Nephron (organoid): ENCODE measurements around the gene OTX1.

ENCODE experiments used
- H3K27ac Mint-ChIP-seq, 3 experiments: 2 replicates each; pipeline ENCODE4 v1.8.0; 2020; ENCODE audit warnings: mixed read lengths in 3 of 3, mild to moderate bottlenecking in 2 of 3, moderate library complexity in 1 of 3
- H3K27me3 Mint-ChIP-seq: 2 replicates; pipeline ENCODE4 v1.8.0; 2021; ENCODE audit warnings: low read depth, mild to moderate bottlenecking, moderate library complexity, mixed read lengths
- H3K36me3 Mint-ChIP-seq: 2 replicates; pipeline ENCODE4 v1.8.0; 2020; ENCODE audit warnings: low read depth, mixed read lengths
- H3K4me1 Mint-ChIP-seq: 2 replicates; pipeline ENCODE4 v1.8.0; 2020; ENCODE audit warnings: mixed read lengths
- H3K4me3 Mint-ChIP-seq, 3 experiments: 2 replicates each; pipeline ENCODE4 v1.8.0; 2020; ENCODE audit warnings: mild to moderate bottlenecking in 3 of 3, mixed read lengths in 3 of 3, moderate library complexity in 2 of 3
- H3K9me3 Mint-ChIP-seq: 2 replicates; pipeline ENCODE4 v1.8.0; 2020; ENCODE audit warnings: mixed read lengths
- CTCF ChIP-seq, 3 experiments: fragments of 200-600 bp; sonication (generic); IDR thresholded peaks; one replicate each; pipeline ENCODE4 v1.5.0; 2021; ENCODE audit warnings: antibody characterized with exemption in 3 of 3; ENCODE audit not compliant: unreplicated experiment in 3 of 3

The OTX1 gene

GRCh38 chr2:63047321-63048279 lies 3.0 kb upstream of the OTX1 start:
- Mint-ChIP-seq H3K27me3 (peaks cover 92% of the 10 kb centered on the region), H3K36me3 (peaks cover 21% of the 10 kb centered on the region), H3K27ac (no peak overlapping the region), H3K9me3 (no peaks in the 10 kb centered on the region), H3K4me3 (peak overlapping the region; percentile 43 to 69 (median 45)), H3K4me1 (peaks cover 32% of the 10 kb centered on the region)
- no peak for TF ChIP-seq CTCF (IDR thresholded peaks at IDR 0.05; ENCODE audit: unreplicated experiment in 3 of 3)

DNA sequence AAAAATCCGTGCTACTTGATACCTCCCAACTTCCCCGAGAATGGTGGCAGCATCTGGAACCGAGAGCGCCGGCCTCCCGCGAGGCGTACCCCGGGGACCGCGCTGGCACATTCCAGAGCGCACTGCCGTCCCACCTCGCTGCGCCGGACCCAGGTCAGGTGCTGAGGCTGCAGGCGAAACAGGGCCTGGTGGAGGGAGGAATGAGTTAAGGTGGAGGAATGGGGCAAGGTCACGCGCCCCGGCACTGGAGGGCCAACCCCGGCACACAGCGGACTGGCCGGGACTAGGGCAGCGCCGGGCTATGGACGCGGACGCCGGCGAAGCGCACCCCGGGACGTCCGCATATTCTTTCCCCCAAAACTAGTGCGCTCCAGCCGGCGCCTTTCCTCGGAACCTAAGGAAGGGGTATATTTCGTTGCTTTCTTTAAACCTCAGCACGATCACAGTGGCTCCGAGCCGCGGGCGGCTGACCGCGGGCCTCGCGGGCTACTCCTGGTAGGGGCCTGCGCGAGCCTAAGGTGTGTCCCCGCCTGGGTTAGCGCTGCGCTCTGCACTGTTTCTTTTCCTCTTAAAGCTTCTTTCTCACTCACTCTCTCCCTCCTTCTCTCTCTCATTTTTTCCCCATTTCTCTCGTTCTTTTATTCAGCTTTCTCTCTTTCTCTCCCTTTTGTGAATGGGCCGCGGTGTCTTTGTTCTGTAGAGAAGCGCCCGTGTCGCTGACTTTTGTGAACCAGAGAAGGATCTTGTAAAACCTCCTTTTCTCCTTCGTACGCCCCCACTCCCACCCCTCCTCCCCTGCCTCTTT lies 2.1 kb upstream of the OTX1 start:
- Mint-ChIP-seq H3K36me3 (peaks cover 21% of the 10 kb centered on the region), H3K9me3 (no peaks in the 10 kb centered on the region), H3K4me3 (peak overlapping the region; percentile 69 to 84 (median 71)), H3K27me3 (peaks cover 97% of the 10 kb centered on the region), H3K27ac (no peak overlapping the region), H3K4me1 (peaks cover 36% of the 10 kb centered on the region)
- TF ChIP-seq CTCF (IDR thresholded peaks at IDR 0.05; ENCODE audit: unreplicated experiment in 3 of 3), result no peak

DNA sequence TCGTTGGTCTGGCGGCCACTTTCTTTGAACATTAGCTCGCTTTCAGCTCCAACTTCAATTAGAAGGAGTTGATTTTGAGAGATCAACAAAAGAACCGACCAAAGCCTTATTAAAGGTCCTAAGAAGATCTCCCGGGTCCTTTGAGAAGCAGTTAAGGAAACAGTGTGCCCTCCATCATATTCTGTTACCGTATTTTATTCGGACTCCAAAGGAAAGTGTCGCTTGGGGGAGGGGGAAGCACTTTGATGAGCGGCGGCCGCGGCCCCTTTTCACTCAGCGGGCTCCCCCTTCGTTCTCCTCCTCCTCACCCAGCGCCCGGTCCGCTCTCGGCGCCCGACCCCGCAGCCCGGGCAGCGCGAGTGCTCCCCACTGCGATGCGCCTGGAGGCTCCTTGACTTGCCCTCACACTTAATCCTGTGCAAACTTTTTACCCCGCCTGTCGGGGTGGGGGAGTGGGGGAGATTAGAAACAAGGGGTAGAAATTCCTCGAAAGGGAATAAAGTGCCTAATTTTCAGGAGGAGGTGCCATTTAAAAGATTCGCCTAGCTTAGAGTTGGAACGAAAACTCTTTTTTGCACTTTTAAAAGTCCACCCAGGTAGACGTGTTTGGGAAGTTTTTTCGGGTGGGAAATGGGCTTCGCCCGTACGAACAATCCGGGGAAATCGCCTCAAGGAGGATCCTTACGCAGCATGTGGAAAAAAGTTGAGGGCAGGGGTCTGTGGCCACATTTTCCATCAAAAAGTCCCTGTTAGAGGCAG lies 1.2 kb upstream of the OTX1 start:
- Mint-ChIP-seq H3K27me3 (peaks cover 97% of the 10 kb centered on the region), H3K27ac (no peak overlapping the region), H3K4me3 (peak overlapping the region; percentile 71 to 84 (median 84)), H3K4me1 (peaks cover 40% of the 10 kb centered on the region), H3K36me3 (peaks cover 21% of the 10 kb centered on the region), H3K9me3 (no peaks in the 10 kb centered on the region)
- TF ChIP-seq CTCF (IDR thresholded peaks at IDR 0.05; ENCODE audit: unreplicated experiment in 3 of 3), result no peak

DNA sequence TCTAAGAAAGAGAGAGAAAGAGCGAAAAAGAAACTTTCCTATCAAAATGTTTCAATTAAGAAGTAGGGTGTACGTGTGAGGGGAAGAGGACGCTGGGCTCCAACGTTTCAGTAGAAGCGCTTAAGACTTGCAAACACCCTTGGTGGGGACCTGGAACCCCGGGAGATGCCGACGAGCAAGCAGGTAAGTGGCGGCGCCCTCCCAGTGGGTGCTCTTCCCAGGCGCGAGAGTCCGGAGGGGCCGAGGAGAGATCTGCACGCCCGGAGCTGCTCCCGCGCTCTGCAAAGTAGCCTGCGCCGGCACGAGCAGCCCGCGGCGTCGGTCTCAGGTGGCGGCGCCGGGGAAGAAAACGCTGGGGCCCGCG lies 678 bp upstream of the OTX1 start:
- TF ChIP-seq CTCF (IDR thresholded peaks at IDR 0.05; ENCODE audit: unreplicated experiment in 3 of 3), result no peak
- Mint-ChIP-seq H3K27me3 (peaks cover 97% of the 10 kb centered on the region), H3K9me3 (no peaks in the 10 kb centered on the region), H3K27ac (no peak overlapping the region), H3K4me1 (peaks cover 45% of the 10 kb centered on the region), H3K4me3 (peak overlapping the region; percentile 71 to 84 (median 84)), H3K36me3 (peaks cover 20% of the 10 kb centered on the region)

- peak overlapping the region; percentile 76 to 78 (median 77) for H3K4me3 Mint-ChIP-seq
- H3K36me3 Mint-ChIP-seq, result peaks cover 7% of the 10 kb centered on the region
- H3K9me3 Mint-ChIP-seq, result no peaks in the 10 kb centered on the region
- peaks cover 97% of the 10 kb centered on the region for H3K27me3 Mint-ChIP-seq
- H3K4me1 Mint-ChIP-seq, result peaks cover 54% of the 10 kb centered on the region
- no peak for TF ChIP-seq CTCF (IDR thresholded peaks at IDR 0.05; ENCODE audit: unreplicated experiment in 3 of 3)
- no peak overlapping the region for H3K27ac Mint-ChIP-seq
These were observed 588 bp downstream of the OTX1 start for GRCh38 chr2:63051042-63051794.
